Common myeloid progenitor, CD34-positive (primary cell): ENCODE data around the gene DTNB.

Experiments used
- CTCF ChIA-PET: fragments of 350-600 bp; sonication (Branson Sonifier 250); formaldehyde crosslinking; loops from one replicate; lab custom pipeline; 2021; ENCODE audit warnings: antibody characterized with exemption; lab: Charles Lee
- POLR2A ChIA-PET: fragments of 350-600 bp; sonication (Branson Sonifier 250); formaldehyde crosslinking; loops from one replicate; lab custom pipeline; 2021; ENCODE audit warnings: antibody characterized with exemption; lab: Charles Lee
- DNase-seq, 3 donors: peaks; one replicate each; pipeline versions ENCODE4 v3.0.0 to v3.0.0-alpha.2; 2013
- H3K27ac ChIP-seq, 2 experiments: 1 replicate in 1 of 2; 2 replicates in 1 of 2; pipeline ENCODE4 v1.7.0; 2013; ENCODE audit warnings: inconsistent platforms in 2 of 2, low read length in 2 of 2, mild to moderate bottlenecking in 2 of 2, low read depth in 1 of 2, moderate library complexity in 1 of 2; ENCODE audit not compliant: severe bottlenecking in 2 of 2, insufficient read depth in 1 of 2, poor library complexity in 1 of 2
- H3K27me3 ChIP-seq, 5 experiments: replicated peaks in 2 of 5; 1 replicate in 3 of 5; 2 replicates in 2 of 5; pipeline versions ENCODE4 v1.6.1 to v1.7.0; 2013; ENCODE audit warnings: low read length in 4 of 5, mild to moderate bottlenecking in 2 of 5, moderate library complexity in 2 of 5, inconsistent platforms in 1 of 5; ENCODE audit not compliant: insufficient read depth in 5 of 5, control insufficient read depth in 4 of 5
- H3K36me3 ChIP-seq, 4 experiments: 1 replicate in 2 of 4; 2 replicates in 2 of 4; pipeline versions ENCODE4 v1.6.1 to v1.7.0; 2013; ENCODE audit warnings: low read length in 3 of 4, control low read depth in 1 of 4, mild to moderate bottlenecking in 1 of 4; ENCODE audit not compliant: control insufficient read depth in 4 of 4, insufficient read depth in 4 of 4
- H3K4me1 ChIP-seq, 4 experiments: 1 replicate in 3 of 4; 2 replicates in 1 of 4; pipeline versions ENCODE4 v1.6.1 to v1.7.1; 2013; ENCODE audit warnings: low read length in 3 of 4, mild to moderate bottlenecking in 3 of 4, control low read depth in 1 of 4, inconsistent platforms in 1 of 4, moderate library complexity in 1 of 4; ENCODE audit not compliant: control insufficient read depth in 4 of 4, insufficient read depth in 4 of 4; ENCODE audit errors: control extremely low read depth in 1 of 4
- H3K4me3 ChIP-seq, 7 experiments: 1 replicate in 4 of 7; 2 replicates in 3 of 7; pipeline versions ENCODE4 v1.5.1 to v1.7.0; 2013; ENCODE audit warnings: mild to moderate bottlenecking in 7 of 7, low read length in 6 of 7, moderate library complexity in 6 of 7, inconsistent platforms in 2 of 7, low read depth in 2 of 7, control low read depth in 1 of 7; ENCODE audit not compliant: insufficient read depth in 4 of 7, control insufficient read depth in 1 of 7; ENCODE audit errors: extremely low read depth in 1 of 7
- H3K9me3 ChIP-seq, 5 experiments: 1 replicate in 4 of 5; 2 replicates in 1 of 5; pipeline versions ENCODE4 v1.6.1 to v1.7.1; 2013; ENCODE audit warnings: low read length in 4 of 5, mild to moderate bottlenecking in 2 of 5, inconsistent platforms in 1 of 5, low read depth in 1 of 5, moderate library complexity in 1 of 5; ENCODE audit not compliant: control insufficient read depth in 4 of 5, insufficient read depth in 2 of 5; ENCODE audit errors: control extremely low read depth in 1 of 5
- WGBS: methylation state at CpG from one replicate; pipeline ENCODE4 v1.1.5; 2013; ENCODE audit not compliant: insufficient coverage; 5-methylcytosine and 5-hydroxymethylcytosine counted together

DTNB gene

DNA sequence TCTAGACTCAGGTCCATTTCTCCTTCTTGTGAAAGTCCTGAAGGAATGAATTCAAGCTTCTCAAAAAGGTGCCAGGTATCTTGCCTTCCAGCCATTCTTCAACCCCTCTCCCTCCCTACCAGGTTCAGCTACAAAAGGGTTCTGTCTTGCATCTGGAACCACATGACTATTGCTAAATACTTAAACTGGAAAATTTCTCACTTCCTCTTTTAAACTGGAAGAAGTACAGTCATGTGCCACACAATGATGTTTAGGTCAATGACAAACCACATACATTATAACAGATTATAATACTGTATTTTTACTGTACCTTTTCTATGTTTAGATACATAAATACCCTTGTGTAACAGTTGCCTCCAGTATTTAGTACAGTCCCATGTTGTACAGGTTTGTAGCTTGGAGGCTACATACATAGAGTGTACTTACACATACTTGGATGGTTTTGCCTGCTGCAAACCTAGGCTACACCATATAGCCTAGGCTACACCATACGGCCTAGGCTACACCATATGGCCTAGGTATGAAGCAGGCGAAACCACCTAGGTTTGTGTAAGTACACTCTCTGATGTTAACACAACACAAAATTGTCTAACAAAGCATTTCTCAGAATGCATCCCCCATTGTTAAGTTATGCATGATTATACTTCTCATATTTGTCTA is 189.6 kb downstream of the DTNB start:
- ChIA-PET POLR2A (no interaction called here), CTCF (interaction anchor here (0.7 to 1.1 kb wide), 3 partner anchors 9 to 167 kb away, joined by 3 to 4 read pairs (median 3); no protein-coding TSS in a partner anchor)
- H3K9me3 ChIP-seq = no peaks in the 10 kb centered on the region
- H3K36me3 ChIP-seq = peaks cover 0 to 4% (median 2%) of the 10 kb centered on the region in 4 experiments
- H3K27ac ChIP-seq = no peak overlapping the region
- peak; percentile 38 to 86 (median 73) for DNase-seq
- H3K4me1 ChIP-seq = peaks cover 0 to 25% (median 7%) of the 10 kb centered on the region in 4 experiments
- no peaks in the 10 kb centered on the region for H3K27me3 ChIP-seq
- 92% methylated on average over 2 of the region's 2 CpGs for WGBS
- H3K4me3 ChIP-seq = no peak overlapping the region

- no peak overlapping the region for H3K27ac ChIP-seq
Observed at GRCh38 chr2:25482341-25482740, 191.0 kb downstream of the DTNB start.

GRCh38 chr2:25481381-25482300 is 191.7 kb downstream of the DTNB start:
- ChIA-PET CTCF (no interaction called here), POLR2A (no interaction called here)
- no peak for DNase-seq
- H3K9me3 ChIP-seq = peaks cover 0 to 2% (median 0%) of the 10 kb centered on the region in 5 experiments
- no peaks in the 10 kb centered on the region for H3K27me3 ChIP-seq
- no peak overlapping the region for H3K27ac ChIP-seq
- WGBS = 100% methylated on average over 2 of the region's 4 CpGs
- H3K4me3 ChIP-seq = no peak overlapping the region
- peaks cover 0 to 25% (median 7%) of the 10 kb centered on the region in 4 experiments for H3K4me1 ChIP-seq
- H3K36me3 ChIP-seq = peaks cover 0 to 8% (median 5%) of the 10 kb centered on the region in 4 experiments

More at GRCh38 chr2:25482341-25482740, 191.0 kb downstream of the DTNB start:
- CTCF ChIA-PET = no interaction called here
- H3K27me3 ChIP-seq = no peaks in the 10 kb centered on the region
- DNase-seq = no peak
- no peak overlapping the region for H3K4me3 ChIP-seq
- POLR2A ChIA-PET = no interaction called here
- 97% methylated on average over 5 of the region's 5 CpGs for WGBS
- no peaks in the 10 kb centered on the region for H3K9me3 ChIP-seq
- peaks cover 0 to 25% (median 7%) of the 10 kb centered on the region in 4 experiments for H3K4me1 ChIP-seq
- peaks cover 0 to 8% (median 3%) of the 10 kb centered on the region in 4 experiments for H3K36me3 ChIP-seq

DNA sequence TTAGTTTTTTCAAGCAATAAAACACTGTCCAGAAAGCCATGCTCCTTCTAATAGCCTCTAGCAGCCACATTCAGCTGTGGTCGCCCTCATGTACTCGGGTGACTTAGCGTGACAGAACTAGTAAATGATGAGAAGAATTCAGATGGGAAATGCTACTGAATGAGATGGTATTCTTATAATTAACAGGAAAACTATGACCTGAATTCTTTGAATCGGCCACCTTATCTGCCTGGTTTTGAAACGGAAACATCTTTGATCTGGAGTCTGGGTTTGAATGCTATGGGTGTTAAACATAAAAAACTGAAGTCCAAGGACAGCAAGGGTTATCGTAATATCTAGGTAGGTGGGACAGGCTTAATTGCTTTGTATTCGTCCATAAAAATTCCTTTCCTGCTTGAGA is 192.8 kb downstream of the DTNB start:
- Histone ChIP-seq H3K4me3 (no peak overlapping the region), H3K27me3 (no peaks in the 10 kb centered on the region), H3K4me1 (peaks cover 0 to 25% (median 7%) of the 10 kb centered on the region in 4 experiments), H3K27ac (no peak overlapping the region), H3K9me3 (peaks cover 0 to 8% (median 3%) of the 10 kb centered on the region in 5 experiments), H3K36me3 (peaks cover 0 to 10% (median 5%) of the 10 kb centered on the region in 4 experiments)
- no peak for DNase-seq
- ChIA-PET POLR2A (no interaction called here), CTCF (no interaction called here)
- 98% methylated on average over 4 of the region's 7 CpGs for WGBS

- Histone ChIP-seq H3K9me3 (peaks cover 2 to 14% (median 7%) of the 10 kb centered on the region in 5 experiments), H3K27me3 (no peaks in the 10 kb centered on the region), H3K4me3 (no peak overlapping the region), H3K4me1 (peaks cover 0 to 25% (median 7%) of the 10 kb centered on the region in 4 experiments), H3K27ac (no peak overlapping the region), H3K36me3 (peaks cover 0 to 15% (median 5%) of the 10 kb centered on the region in 4 experiments)
- CTCF ChIA-PET = no interaction called here
- POLR2A ChIA-PET = no interaction called here
- no peak for DNase-seq
- WGBS = 98% methylated on average over 5 of the region's 5 CpGs
Observed at GRCh38 chr2:25479761-25480160, 193.6 kb downstream of the DTNB start.

DNA sequence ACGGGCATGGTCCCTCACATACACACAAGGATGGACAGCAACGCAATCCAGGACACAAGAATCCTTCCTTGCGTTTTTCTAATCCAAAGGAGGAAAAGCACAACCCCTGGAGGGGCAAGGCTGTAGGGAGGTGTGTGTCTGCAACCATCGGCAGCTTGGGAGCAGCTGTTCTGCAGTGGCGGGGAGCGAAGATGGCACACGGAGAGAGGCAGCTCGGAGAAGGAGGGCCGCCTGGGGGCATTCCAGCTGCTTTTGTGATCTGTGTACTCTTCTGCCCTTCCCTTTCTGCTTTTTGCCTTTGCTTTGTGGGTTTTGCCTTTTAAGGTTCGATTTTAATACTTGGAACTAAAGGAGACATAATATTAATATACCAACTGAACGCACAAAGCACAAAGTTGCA is 194.6 kb downstream of the DTNB start:
- no peaks in the 10 kb centered on the region for H3K27me3 ChIP-seq
- no peak overlapping the region for H3K27ac ChIP-seq
- DNase-seq = no peak
- POLR2A ChIA-PET = interaction anchor here (0.6 kb wide), 1 partner anchor 1324 kb away, joined by 3 read pairs; no protein-coding TSS in a partner anchor
- CTCF ChIA-PET = interaction anchor here (1.3 kb wide), 1 partner anchor 14 kb away, joined by 3 read pairs; no protein-coding TSS in a partner anchor
- peaks cover 2 to 14% (median 9%) of the 10 kb centered on the region in 5 experiments for H3K9me3 ChIP-seq
- H3K4me3 ChIP-seq = no peak overlapping the region
- H3K4me1 ChIP-seq = peaks cover 0 to 17% (median 5%) of the 10 kb centered on the region in 4 experiments
- H3K36me3 ChIP-seq = peaks cover 0 to 15% (median 5%) of the 10 kb centered on the region in 4 experiments
- 100% methylated on average over 5 of the region's 11 CpGs for WGBS
